GM21423 (cell line): Measurements from ENCODE around the gene RXFP2.

Experiments used
- ATAC-seq: cut with Tn5 transposase; IDR thresholded peaks from one replicate; pipeline ENCODE4 v1.9.1; 2021; ENCODE audit warnings: mild to moderate bottlenecking, moderate library complexity; ENCODE audit not compliant: unreplicated experiment

RXFP2 gene

DNA sequence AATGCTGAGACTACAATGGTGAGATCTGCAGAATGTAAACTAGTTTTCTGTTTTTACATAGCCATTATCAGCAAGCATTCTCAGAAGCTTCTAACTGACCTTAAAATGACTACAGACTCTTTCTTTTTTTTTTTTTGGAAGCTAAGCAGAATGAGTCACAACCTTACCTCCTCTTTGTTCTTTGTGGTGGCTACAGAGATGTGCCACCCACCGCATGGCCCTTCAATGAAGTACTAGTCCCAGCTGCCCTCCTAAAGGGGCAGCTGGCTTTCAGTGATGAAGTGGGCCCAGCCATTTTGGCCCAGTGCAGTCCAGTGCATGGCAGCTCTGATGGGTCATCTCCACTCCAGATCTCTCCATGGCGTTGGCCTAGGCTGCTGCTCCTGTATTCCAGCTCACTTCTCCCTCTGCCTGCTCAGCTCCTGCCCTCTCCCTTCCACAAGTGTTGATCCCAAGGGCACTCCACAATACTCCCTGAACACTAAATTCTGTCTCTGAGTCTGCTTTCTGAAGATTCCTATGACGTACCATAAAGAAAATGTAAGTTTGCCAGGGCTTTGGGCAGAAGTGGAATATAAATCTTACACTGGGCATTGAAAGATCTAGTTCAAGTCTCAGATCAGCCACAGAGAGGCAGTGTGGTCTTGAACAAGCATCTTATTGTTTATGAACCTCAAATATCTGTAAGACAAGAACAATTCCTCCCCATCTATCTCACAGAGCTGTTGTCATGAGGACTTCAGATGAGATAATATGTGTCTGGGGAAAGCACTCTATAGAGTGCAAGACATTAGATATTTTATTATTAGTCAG lies 85.6 kb downstream of the RXFP2 start:
- ATAC-seq: no peak

- no peak for ATAC-seq
Observed at GRCh38 chr13:31826521-31826920, 87.2 kb downstream of the RXFP2 start.

DNA sequence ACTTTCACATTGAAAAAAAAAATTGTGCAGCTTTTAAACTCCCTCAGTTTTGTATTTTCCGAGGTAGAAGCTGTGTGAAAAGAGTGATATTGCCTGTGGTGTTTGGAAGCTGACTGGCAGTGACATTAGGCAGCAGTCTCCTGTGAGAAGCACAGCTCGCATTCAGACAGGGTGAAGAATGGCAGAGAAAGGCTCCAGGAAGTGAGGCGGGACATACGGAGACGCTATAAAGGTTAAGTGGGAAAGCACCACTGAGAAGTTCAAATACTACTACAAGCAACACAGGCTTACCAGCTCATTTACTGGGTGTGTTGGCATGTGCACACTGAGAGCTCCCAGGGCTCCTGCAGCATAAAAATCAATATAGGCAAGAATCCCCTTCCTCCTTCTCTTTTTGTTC lies 88.4 kb downstream of the RXFP2 start:
- ATAC-seq: no peak

GRCh38 chr13:31835932-31836331 lies 96.6 kb downstream of the RXFP2 start:
- no peak for ATAC-seq

DNA sequence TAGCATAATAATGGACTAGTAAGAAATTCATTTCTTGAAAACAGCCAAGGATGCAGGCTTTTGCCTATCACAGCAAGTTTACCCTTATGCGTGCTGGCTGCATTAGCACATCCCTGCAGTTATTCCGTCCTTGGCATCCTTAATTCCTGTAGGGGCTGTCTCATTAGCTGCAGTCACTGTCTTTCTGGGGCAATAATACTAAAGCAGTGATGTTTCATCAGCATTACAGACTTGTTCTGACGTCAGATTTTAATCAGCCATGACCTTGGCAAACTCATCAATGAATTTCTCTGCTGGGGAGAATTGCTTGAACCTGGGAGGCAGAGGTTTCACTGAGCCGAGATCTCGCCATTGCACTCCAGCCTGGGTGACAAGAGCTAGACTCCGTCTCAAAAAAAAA lies 103.7 kb downstream of the RXFP2 start:
- ATAC-seq: no peak

- peak; percentile 98 for ATAC-seq
Observed at GRCh38 chr13:31846182-31846938, 107.0 kb downstream of the RXFP2 start.

DNA sequence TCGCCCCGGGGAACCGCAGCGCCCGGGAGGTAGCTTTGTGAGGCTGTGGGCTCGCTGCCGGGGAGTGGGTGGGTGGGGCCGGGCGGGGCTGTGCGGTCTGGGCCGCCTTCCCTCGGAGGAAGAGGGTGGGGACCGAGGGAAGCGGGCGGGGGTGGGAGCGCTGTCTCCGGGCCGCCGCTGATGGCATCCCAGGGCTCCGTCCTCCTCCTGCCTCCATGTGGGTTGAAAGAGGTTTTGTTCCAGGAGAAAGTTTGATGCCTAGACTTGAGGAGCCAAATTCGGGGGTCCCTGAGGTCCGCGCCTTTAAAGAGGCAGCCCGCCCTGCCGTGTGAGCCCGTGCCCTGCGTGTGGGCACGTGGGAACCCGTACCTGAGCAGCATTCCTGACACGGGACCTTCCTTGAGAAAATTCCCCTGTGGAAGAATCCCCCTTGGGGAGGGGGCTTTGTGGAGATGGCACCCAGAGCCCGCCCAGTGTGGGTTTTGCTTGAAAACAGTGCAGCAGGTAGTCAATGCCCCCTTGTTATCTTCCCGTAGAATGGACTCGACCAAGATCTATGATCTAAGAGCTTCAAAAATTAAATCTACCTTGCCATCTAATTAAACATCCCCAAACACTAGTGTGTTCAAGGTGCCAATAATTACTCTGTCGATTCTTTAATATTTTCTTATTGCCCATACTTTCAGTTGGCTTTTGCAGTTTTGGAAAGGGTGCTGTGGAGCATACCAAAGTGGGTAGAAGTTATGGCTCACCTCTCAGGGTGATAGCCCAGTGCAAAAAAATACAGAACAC lies 107.8 kb downstream of the RXFP2 start:
- ATAC-seq: no peak

GRCh38 chr13:31848621-31849020 lies 109.3 kb downstream of the RXFP2 start:
- ATAC-seq: no peak

DNA sequence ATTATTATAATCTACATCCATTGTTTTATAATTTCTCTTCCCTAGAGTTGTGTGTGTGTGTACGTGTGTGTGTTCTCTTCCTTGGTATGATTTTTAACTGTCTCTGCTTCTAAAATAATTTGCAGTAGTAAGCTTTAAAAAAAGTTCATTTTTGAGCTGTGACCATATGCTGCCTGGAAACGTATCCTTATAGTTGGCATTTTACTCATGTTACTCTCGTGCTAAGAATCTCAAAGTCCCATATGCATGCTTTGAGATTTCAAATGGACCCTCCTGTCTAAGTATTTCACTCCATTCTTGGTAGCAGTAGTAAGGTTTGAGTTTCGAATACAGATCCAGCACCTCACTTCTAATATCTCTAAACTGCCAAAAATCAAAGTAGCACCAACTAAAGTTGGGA lies 109.9 kb downstream of the RXFP2 start:
- ATAC-seq: no peak

DNA sequence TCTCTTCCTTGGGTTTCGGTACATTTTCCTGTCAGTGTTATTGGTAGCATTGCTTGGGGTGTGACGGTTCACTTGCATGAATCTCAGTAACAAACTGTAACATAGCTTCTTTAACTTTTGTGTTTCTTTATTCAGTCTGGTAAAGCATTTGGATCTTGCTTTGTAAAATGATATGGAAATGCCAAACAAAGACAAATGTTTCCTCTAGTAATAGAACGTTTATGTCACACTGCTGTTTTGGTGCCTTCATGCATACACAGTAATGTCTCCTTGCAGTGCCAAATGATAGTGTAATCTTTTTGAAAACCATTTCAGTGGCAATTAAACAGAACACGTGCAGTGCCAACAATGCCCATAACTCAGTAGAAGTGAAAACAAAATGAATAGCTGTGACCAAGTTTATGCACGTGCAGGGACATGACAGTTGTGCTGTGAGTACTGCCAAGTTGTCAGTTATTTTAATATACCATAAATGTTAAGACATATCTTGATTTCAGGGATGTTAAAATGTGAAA lies 110.8 kb downstream of the RXFP2 start:
- ATAC-seq: no peak

DNA sequence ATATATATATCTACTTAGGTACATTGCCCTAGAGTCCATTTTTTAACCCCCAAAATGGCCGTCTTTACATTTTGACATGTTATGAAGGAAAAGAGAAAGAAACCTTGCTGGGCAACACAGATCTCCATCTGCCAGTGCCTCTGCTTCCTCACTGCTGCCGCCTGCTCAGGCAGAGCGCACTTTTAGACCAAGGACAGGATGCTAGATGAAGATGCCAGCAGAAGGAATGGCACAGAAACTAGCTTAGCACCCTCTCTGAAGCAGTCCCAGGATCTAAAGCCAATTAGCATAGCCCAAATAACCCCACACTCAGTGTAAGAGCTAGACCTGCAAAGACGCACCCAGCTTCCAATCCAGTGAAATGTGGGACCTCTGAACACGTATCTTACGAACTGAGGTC lies 111.9 kb downstream of the RXFP2 start:
- ATAC-seq: no peak
